GM23338 (cell line): Measurements from ENCODE around the gene MICALL2.

Source experiments
- CTCF ChIP-seq, 2 experiments: fragments of 200-600 bp in 1 of 2; sonication (generic) in 1 of 2; conservative IDR thresholded peaks; 2 replicates each; pipeline versions ENCODE4 v1.5.1 to v1.6.1; 2016 to 2017; ENCODE audit warnings: antibody characterized with exemption in 2 of 2, low read depth in 2 of 2, mild to moderate bottlenecking in 2 of 2, moderate library complexity in 1 of 2
- ETS1 ChIP-seq: IDR thresholded peaks from 2 replicates; pipeline ENCODE4 v1.6.1; 2016; ENCODE audit warnings: antibody characterized with exemption
- EZH2 ChIP-seq: fragments of 200-600 bp; sonication (generic); IDR thresholded peaks from one replicate; pipeline ENCODE4 v1.8.0; 2017; ENCODE audit warnings: antibody characterized with exemption, mild to moderate bottlenecking, low read depth; ENCODE audit not compliant: unreplicated experiment
- POLR2AphosphoS5 ChIP-seq: IDR thresholded peaks from 2 replicates; pipeline ENCODE4 v1.6.1; 2016; ENCODE audit warnings: antibody characterized with exemption, low read depth
- REST ChIP-seq: IDR thresholded peaks from one replicate; pipeline ENCODE4 v1.6.1; 2018; ENCODE audit warnings: antibody characterized with exemption; ENCODE audit not compliant: unreplicated experiment
- STAT1 ChIP-seq: IDR thresholded peaks from one replicate; pipeline ENCODE4 v1.6.1; 2016; ENCODE audit warnings: antibody characterized with exemption; ENCODE audit not compliant: unreplicated experiment

GRCh38 chr7:1455955-1456354, 3.3 kb downstream of the MICALL2 start:
- no peak for TF ChIP-seq CTCF (conservative IDR thresholded peaks at IDR 0.05; ENCODE audit: low read depth in 2 of 2)
- TF ChIP-seq POLR2AphosphoS5, result no peak
- TF ChIP-seq EZH2, result no peak
- no peak for TF ChIP-seq REST
- TF ChIP-seq ETS1, result no peak
- no peak for TF ChIP-seq STAT1
